Loucy (cell line): ENCODE measurements around the gene STARD13.

Source experiments
- H2AFZ ChIP-seq: fragments of 200-600 bp; sonication (generic); 2 replicates; pipeline ENCODE4 v1.6.0; 2016; ENCODE audit warnings: antibody characterized with exemption, mild to moderate bottlenecking, low read length, moderate library complexity
- H3F3A ChIP-seq: fragments of 200-600 bp; 2 replicates; pipeline ENCODE4 v1.6.0; 2016; ENCODE audit warnings: antibody characterized with exemption, low read depth, mild to moderate bottlenecking
- H3K27me3 ChIP-seq: fragments of 200-600 bp; sonication (generic); 2 replicates; pipeline ENCODE4 v1.6.1; 2014; ENCODE audit warnings: low read length, mild to moderate bottlenecking; ENCODE audit not compliant: insufficient read depth, poor library complexity, severe bottlenecking
- H3K36me3 ChIP-seq: fragments of 200-600 bp; sonication (generic); 2 replicates; pipeline ENCODE4 v1.6.1; 2016; ENCODE audit warnings: low read length; ENCODE audit not compliant: insufficient read depth
- H3K4me1 ChIP-seq: fragments of 200-600 bp; sonication (generic); 2 replicates; pipeline ENCODE4 v1.5.1; 2014; ENCODE audit warnings: low read length, mild to moderate bottlenecking; ENCODE audit not compliant: insufficient read depth, poor library complexity, severe bottlenecking
- H3K4me2 ChIP-seq: fragments of 200-600 bp; sonication (generic); 2 replicates; pipeline ENCODE4 v1.6.0; 2014; ENCODE audit warnings: antibody characterized with exemption, low read length, low read depth, mild to moderate bottlenecking; ENCODE audit not compliant: poor library complexity, severe bottlenecking
- H3K4me3 ChIP-seq: fragments of 200-600 bp; sonication (generic); 2 replicates; pipeline ENCODE4 v1.5.1; 2014; ENCODE audit warnings: low read length, mild to moderate bottlenecking, mixed read lengths; ENCODE audit not compliant: poor library complexity, severe bottlenecking
- H3K79me2 ChIP-seq: fragments of 200-600 bp; sonication (generic); 2 replicates; pipeline ENCODE4 v1.6.1; 2014; ENCODE audit warnings: low read length; ENCODE audit not compliant: insufficient read depth
- H3K9ac ChIP-seq: fragments of 200-600 bp; sonication (generic); 2 replicates; pipeline ENCODE4 v1.6.0; 2014; ENCODE audit warnings: mild to moderate bottlenecking, low read depth, low read length, moderate library complexity; ENCODE audit not compliant: poor library complexity, severe bottlenecking
- H3K9me2 ChIP-seq: fragments of 200-600 bp; sonication (generic); replicated peaks from 2 replicates; pipeline ENCODE4 v1.6.1; 2016; ENCODE audit warnings: low read depth, low read length, mixed read lengths
- H3K9me3 ChIP-seq: fragments of 200-600 bp; sonication (generic); 2 replicates; pipeline ENCODE4 v1.6.1; 2014; ENCODE audit warnings: mild to moderate bottlenecking, antibody characterized with exemption, low read length, low read depth; ENCODE audit not compliant: insufficient read depth
- H4K20me1 ChIP-seq: fragments of 200-600 bp; sonication (generic); 2 replicates; pipeline ENCODE4 v1.6.0; 2014; ENCODE audit warnings: antibody characterized with exemption, low read length, mild to moderate bottlenecking; ENCODE audit not compliant: insufficient read depth, poor library complexity, severe bottlenecking
- CTCF ChIP-seq: fragments of 200-600 bp; sonication (generic); conservative IDR thresholded peaks from 2 replicates; pipeline ENCODE4 v1.5.1; 2014; ENCODE audit warnings: mild to moderate bottlenecking, antibody characterized with exemption, low read length
- EZH2phosphoT487 ChIP-seq: fragments of 200-600 bp; IDR thresholded peaks from 2 replicates; pipeline ENCODE4 v1.6.1; 2018; ENCODE audit warnings: antibody characterized with exemption, mild to moderate bottlenecking, moderate library complexity, borderline replicate concordance

STARD13 gene

DNA sequence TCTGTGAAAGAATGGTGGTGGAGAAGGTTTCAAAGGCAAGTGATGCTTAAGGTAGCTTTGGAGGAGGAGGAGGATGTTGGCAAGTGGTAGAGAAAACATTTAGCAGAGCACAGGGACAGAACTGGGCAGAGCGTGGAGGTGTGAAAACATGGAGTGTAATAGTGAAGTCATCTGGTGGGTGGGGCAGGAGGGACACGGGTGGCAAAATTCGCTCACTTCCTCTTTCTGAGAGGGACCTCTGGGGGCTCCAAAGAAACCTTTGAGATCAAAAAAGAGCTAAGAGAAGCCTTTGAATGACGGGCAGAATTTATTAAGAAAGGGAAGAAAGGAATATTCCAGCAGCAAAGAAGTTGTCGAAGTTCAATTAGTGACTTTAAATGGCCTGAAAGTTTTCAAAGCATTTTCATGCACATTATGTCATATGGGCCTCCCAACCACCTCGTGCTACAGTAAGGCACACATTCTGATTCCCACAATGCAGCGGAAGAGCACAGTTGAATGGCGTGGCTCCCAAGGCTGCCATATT, 82.8 kb downstream of the STARD13 start:
- H3K36me3 ChIP-seq = no peaks in the 10 kb centered on the region
- no peak for TF ChIP-seq EZH2phosphoT487
- TF ChIP-seq CTCF = no peak
- no peak overlapping the region for H3K9ac ChIP-seq
- no peak overlapping the region for H3K4me2 ChIP-seq
- no peaks in the 10 kb centered on the region for H3K9me3 ChIP-seq
- no peaks in the 10 kb centered on the region for H3K79me2 ChIP-seq
- no peaks in the 10 kb centered on the region for H3K27me3 ChIP-seq
- no peaks in the 10 kb centered on the region for H3F3A ChIP-seq
- H3K4me3 ChIP-seq = no peak overlapping the region
- H3K9me2 ChIP-seq = no peaks in the 10 kb centered on the region
- peaks cover 14% of the 10 kb centered on the region for H3K4me1 ChIP-seq
- no peak overlapping the region for H2AFZ ChIP-seq
- H4K20me1 ChIP-seq = no peaks in the 10 kb centered on the region

DNA sequence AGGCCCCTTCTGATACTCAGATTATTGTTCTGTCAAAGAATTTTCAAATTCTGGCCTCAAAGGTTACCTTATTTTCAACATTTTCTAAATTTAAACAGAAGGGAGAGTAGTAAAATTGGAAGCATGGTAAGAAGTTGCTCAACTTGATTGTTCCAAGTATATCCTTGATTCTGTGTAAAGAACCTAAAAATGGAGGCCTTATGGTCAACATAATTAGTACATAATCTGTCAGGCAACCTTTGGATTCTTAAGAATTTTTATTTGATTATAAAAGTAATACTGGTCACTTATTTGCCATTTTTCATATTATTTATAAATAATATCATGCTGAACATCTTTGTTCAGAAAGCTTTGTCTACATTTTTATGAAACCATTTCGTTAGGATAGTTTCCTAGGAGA, 83.9 kb downstream of the STARD13 start:
- Histone ChIP-seq H3K36me3 (no peaks in the 10 kb centered on the region), H3K79me2 (no peaks in the 10 kb centered on the region)

DNA sequence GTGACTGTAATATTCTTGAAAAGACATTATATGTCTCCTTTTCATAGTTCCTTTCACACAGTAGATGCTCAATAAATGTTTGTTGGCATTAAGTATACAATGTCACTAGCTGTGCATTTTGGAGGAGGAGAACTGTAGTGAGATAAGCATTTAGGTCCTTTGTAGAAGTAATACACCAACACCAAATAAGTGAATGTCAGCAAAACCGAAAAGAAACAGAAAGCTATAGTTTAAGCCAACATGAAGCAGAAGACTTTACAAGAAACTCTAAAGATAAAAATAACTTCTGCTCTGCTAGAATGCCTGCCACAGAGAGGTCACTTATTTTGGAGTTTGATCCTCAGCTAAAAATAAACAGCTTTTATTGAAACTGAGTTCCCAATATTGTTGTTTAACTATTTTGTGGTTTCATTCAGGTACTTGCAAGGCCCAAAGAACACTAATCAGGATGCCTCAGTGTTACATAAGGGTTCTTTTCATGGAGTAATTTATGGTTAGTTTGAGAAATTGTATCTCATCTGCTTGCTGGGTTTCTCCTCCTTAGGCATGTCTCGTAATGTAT, 86.2 kb downstream of the STARD13 start:
- H3K9ac ChIP-seq = no peak overlapping the region
- peaks cover 3% of the 10 kb centered on the region for H3K4me1 ChIP-seq
- H3K4me2 ChIP-seq = no peak overlapping the region
- TF ChIP-seq EZH2phosphoT487 = no peak
- TF ChIP-seq CTCF = no peak
- no peaks in the 10 kb centered on the region for H3K79me2 ChIP-seq
- no peak overlapping the region for H3K4me3 ChIP-seq
- no peaks in the 10 kb centered on the region for H3K36me3 ChIP-seq
- H2AFZ ChIP-seq = no peak overlapping the region
- no peaks in the 10 kb centered on the region for H3K9me3 ChIP-seq
- H3K9me2 ChIP-seq = no peaks in the 10 kb centered on the region
- H3K27me3 ChIP-seq = no peaks in the 10 kb centered on the region
- no peaks in the 10 kb centered on the region for H3F3A ChIP-seq
- H4K20me1 ChIP-seq = no peaks in the 10 kb centered on the region

More for the DNA sequence above, 83.9 kb downstream of the STARD13 start:
- Histone ChIP-seq H3F3A (no peaks in the 10 kb centered on the region), H3K9ac (no peak overlapping the region), H3K4me3 (no peak overlapping the region), H2AFZ (no peak overlapping the region), H4K20me1 (no peaks in the 10 kb centered on the region), H3K27me3 (no peaks in the 10 kb centered on the region), H3K9me2 (no peaks in the 10 kb centered on the region), H3K4me1 (peaks cover 14% of the 10 kb centered on the region), H3K4me2 (no peak overlapping the region), H3K9me3 (no peaks in the 10 kb centered on the region)
- TF ChIP-seq CTCF (no peak), EZH2phosphoT487 (no peak)
